Nephron progenitor cell (in vitro differentiated cells): Measurements from ENCODE around the gene AGBL2.
"Not testable (repeated sequence)": the region's sequence is repeated elsewhere in the genome, so short reads cannot be mapped to it uniquely, and the experiment has no call there.

Experiments
- DNase-seq: peaks from one replicate; pipeline ENCODE4 v3.0.0; 2021
- H3K27ac Mint-ChIP-seq: 2 replicates; pipeline ENCODE4 v1.8.0; 2021; ENCODE audit warnings: mild to moderate bottlenecking, moderate library complexity, mixed read lengths
- H3K27me3 Mint-ChIP-seq: 2 replicates; pipeline ENCODE4 v1.8.0; 2021; ENCODE audit warnings: mild to moderate bottlenecking, low read depth, mixed read lengths; ENCODE audit not compliant: poor library complexity
- H3K36me3 Mint-ChIP-seq: 2 replicates; pipeline ENCODE4 v1.8.0; 2021; ENCODE audit warnings: low read depth, mixed read lengths
- H3K4me1 Mint-ChIP-seq: 2 replicates; pipeline ENCODE4 v1.8.0; 2021; ENCODE audit warnings: mixed read lengths
- H3K4me3 Mint-ChIP-seq: 2 replicates; pipeline ENCODE4 v1.8.0; 2021; ENCODE audit warnings: mild to moderate bottlenecking, moderate library complexity, mixed read lengths
- H3K9me3 Mint-ChIP-seq: 2 replicates; pipeline ENCODE4 v1.8.0; 2021; ENCODE audit warnings: mild to moderate bottlenecking, moderate library complexity, mixed read lengths
- CTCF ChIP-seq: fragments of 200-600 bp; sonication (generic); IDR thresholded peaks from 2 replicates; pipeline ENCODE4 v1.5.0; 2021; ENCODE audit warnings: antibody characterized with exemption

AGBL2 gene

GRCh38 chr11:47667135-47667534 is 48.0 kb downstream of the AGBL2 start:
- TF ChIP-seq CTCF: no peak
- DNase-seq: peak; percentile 21
- Mint-ChIP-seq H3K4me3 (no peak overlapping the region), H3K27me3 (peaks cover 6% of the 10 kb centered on the region), H3K27ac (peak overlapping the region; percentile 84), H3K9me3 (no peaks in the 10 kb centered on the region), H3K4me1 (peaks cover 25% of the 10 kb centered on the region), H3K36me3 (no peaks in the 10 kb centered on the region)

GRCh38 chr11:47664936-47665335 is 50.2 kb downstream of the AGBL2 start:
- H3K4me1 Mint-ChIP-seq: peaks cover 25% of the 10 kb centered on the region
- not testable (repeated sequence) for H3K9me3 Mint-ChIP-seq, H3K27me3 Mint-ChIP-seq, H3K36me3 Mint-ChIP-seq, H3K27ac Mint-ChIP-seq, DNase-seq, H3K4me3 Mint-ChIP-seq

- H3K27me3 Mint-ChIP-seq: peaks cover 10% of the 10 kb centered on the region
- H3K4me1 Mint-ChIP-seq: no peaks in the 10 kb centered on the region
- no peak for TF ChIP-seq CTCF
- no peak for DNase-seq
- H3K27ac Mint-ChIP-seq: no peak overlapping the region
- H3K4me3 Mint-ChIP-seq: no peak overlapping the region
- no peaks in the 10 kb centered on the region for H3K9me3 Mint-ChIP-seq
- no peaks in the 10 kb centered on the region for H3K36me3 Mint-ChIP-seq
These were observed 53.9 kb downstream of the AGBL2 start for GRCh38 chr11:47661245-47661644.

- TF ChIP-seq CTCF: no peak
- no peaks in the 10 kb centered on the region for H3K9me3 Mint-ChIP-seq
- peaks cover 12% of the 10 kb centered on the region for H3K27me3 Mint-ChIP-seq
- H3K4me1 Mint-ChIP-seq: no peaks in the 10 kb centered on the region
- DNase-seq: no peak
- H3K36me3 Mint-ChIP-seq: no peaks in the 10 kb centered on the region
- no peak overlapping the region for H3K4me3 Mint-ChIP-seq
- no peak overlapping the region for H3K27ac Mint-ChIP-seq
These were observed 55.9 kb downstream of the AGBL2 start for GRCh38 chr11:47659276-47659675.

GRCh38 chr11:47656260-47656885 is 58.8 kb downstream of the AGBL2 start:
- H3K27me3 Mint-ChIP-seq: peaks cover 11% of the 10 kb centered on the region
- H3K4me1 Mint-ChIP-seq: no peaks in the 10 kb centered on the region
- DNase-seq: no peak
- H3K9me3 Mint-ChIP-seq: peaks cover 18% of the 10 kb centered on the region
- H3K27ac Mint-ChIP-seq: no peak overlapping the region
- H3K36me3 Mint-ChIP-seq: peaks cover 5% of the 10 kb centered on the region
- H3K4me3 Mint-ChIP-seq: no peak overlapping the region
- TF ChIP-seq CTCF: no peak

GRCh38 chr11:47651818-47652469 is 63.2 kb downstream of the AGBL2 start:
- Mint-ChIP-seq H3K27ac (no peak overlapping the region), H3K27me3 (peaks cover 19% of the 10 kb centered on the region), H3K36me3 (peaks cover 5% of the 10 kb centered on the region), H3K4me3 (no peak overlapping the region), H3K9me3 (peaks cover 20% of the 10 kb centered on the region), H3K4me1 (no peaks in the 10 kb centered on the region)
- TF ChIP-seq CTCF: no peak
- DNase-seq: no peak
